ENCODE data around the gene CAMTA1.

The CAMTA1 gene

DNA sequence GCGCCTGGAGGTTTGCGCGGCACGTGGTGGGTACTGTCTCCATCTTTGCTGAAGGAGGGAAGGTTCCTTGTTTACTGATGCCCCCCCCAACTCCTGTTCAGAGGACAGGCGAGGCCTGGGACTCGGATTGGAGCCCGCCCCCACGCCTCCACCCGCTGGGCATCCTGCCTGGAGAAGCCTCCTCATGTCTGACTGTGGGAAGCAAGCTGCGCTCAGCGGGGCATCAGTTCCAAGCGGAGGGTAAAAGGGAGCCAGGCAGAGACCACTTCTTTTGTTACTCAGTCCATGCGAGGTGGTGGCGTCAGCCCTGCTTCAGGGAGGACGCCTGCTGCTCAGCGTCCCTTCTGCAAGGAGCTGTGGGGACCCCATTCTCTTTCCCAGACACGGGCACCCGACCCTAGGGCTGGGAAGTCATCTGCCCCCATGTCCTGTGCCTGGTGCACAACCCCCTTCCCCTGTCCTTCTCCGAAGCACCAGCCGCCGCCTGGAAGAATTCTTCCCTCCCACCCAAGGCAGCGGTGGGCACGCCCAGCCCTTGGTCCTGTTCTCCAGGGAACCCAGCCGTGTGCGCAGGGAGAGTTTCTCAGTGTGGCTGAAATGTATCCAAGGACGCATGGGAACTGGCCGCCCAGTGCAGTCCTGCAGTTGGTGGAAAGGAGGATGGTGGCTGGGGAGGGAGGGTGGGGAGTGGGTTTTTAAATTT is 414.0 kb downstream of the CAMTA1 start:
- Histone ChIP-seq H3K9me3 (ENCODE audit: control insufficient read depth in 5 of 5, low read length in 5 of 5) (no peaks in the 10 kb centered on the region), H3K9ac (ENCODE audit: low read length in 5 of 5) (no peak overlapping the region), H3K4me3 (ENCODE audit: low read depth in 1 of 5, low read length in 5 of 5) (no peak overlapping the region), H3K4me1 (ENCODE audit: control insufficient read depth in 5 of 5, insufficient read depth in 5 of 5, low read length in 5 of 5) (no peaks in the 10 kb centered on the region), H3K27me3 (ENCODE audit: control insufficient read depth in 5 of 5, insufficient read depth in 4 of 5, low read length in 5 of 5) (peaks cover 3 to 12% (median 6%) of the 10 kb centered on the region in 5 donors), H3K27ac (ENCODE audit: low read depth, low read length) (no peak overlapping the region), H3K36me3 (ENCODE audit: control insufficient read depth in 5 of 5, insufficient read depth in 5 of 5, low read length in 5 of 5) (no peaks in the 10 kb centered on the region)

DNA sequence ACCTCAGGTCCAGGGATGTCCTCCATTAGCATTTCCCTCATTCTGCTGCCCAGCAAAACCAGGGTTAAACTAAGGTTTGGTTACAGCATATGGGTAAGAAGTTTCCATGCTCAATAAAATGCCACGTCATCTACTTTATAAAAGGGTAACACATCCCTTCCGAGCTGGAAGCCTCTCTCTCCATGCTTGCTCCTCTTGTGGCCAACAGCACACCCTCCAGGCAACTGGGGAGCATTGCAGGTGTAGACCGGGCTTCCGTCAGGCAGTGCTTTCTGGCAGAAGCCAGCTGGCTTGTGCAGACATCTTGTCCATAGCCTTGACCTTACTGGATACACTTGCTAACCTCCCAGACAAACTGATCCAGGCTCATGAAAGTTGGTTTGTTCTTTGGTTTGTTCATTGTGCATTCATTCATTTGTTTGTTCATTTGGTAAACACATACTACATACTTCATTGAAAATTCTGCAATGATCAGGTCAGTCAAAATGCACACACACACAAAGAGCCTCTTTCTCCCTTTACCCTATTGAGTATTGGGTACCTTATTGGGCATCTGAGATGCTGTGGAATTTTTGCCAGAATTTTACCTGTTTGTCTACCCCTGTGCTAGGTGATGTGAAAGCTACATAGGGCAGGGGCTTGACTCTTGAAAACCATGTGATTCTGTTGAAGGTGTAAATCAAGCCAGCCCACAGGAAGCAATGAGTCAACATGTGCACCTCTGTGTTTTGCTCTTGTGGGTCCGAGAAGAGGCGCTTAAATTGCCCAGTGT is 422.8 kb downstream of the CAMTA1 start:
- Histone ChIP-seq H3K36me3 (ENCODE audit: control insufficient read depth in 5 of 5, insufficient read depth in 5 of 5, low read length in 5 of 5) (no peaks in the 10 kb centered on the region), H3K9me3 (ENCODE audit: control insufficient read depth in 5 of 5, low read length in 5 of 5) (no peaks in the 10 kb centered on the region), H3K9ac (ENCODE audit: low read length in 5 of 5) (no peak overlapping the region), H3K27me3 (ENCODE audit: control insufficient read depth in 5 of 5, insufficient read depth in 4 of 5, low read length in 5 of 5) (peaks cover 5 to 9% (median 6%) of the 10 kb centered on the region in 5 donors), H3K4me1 (ENCODE audit: control insufficient read depth in 5 of 5, insufficient read depth in 5 of 5, low read length in 5 of 5) (no peaks in the 10 kb centered on the region), H3K4me3 (ENCODE audit: low read depth in 1 of 5, low read length in 5 of 5) (no peak overlapping the region), H3K27ac (ENCODE audit: low read depth, low read length) (no peak overlapping the region)

DNA sequence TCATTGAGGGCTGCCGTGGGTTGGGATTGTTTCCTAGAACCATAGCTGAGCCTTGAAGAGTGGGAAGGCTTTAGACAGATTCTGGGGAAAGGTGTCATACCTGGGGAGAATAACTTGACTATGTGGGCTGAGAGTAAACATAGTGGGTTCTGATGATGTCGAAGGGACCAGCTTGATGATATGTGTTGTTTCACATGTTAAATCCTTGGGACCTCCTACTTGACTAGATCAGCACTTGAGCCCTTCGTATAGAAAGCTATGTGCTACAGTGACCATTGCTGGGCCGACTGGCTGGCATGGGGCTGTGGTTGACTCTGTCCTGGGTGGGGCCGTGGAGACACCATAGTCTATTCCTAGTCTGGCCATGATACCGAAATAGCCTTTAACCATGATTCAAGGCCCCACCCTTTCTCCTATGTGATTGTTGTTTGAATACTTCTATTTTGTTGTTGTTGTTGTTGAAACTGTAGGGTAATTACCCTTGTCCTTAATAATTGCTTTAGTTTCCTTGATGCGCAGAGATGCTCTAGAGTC is 423.5 kb downstream of the CAMTA1 start:
- Histone ChIP-seq H3K9me3 (ENCODE audit: control insufficient read depth in 5 of 5, low read length in 5 of 5) (no peaks in the 10 kb centered on the region), H3K27ac (ENCODE audit: low read depth, low read length) (no peak overlapping the region), H3K4me1 (ENCODE audit: control insufficient read depth in 5 of 5, insufficient read depth in 5 of 5, low read length in 5 of 5) (no peaks in the 10 kb centered on the region), H3K9ac (ENCODE audit: low read length in 5 of 5) (no peak overlapping the region), H3K36me3 (ENCODE audit: control insufficient read depth in 5 of 5, insufficient read depth in 5 of 5, low read length in 5 of 5) (no peaks in the 10 kb centered on the region), H3K4me3 (ENCODE audit: low read depth in 1 of 5, low read length in 5 of 5) (no peak overlapping the region), H3K27me3 (ENCODE audit: control insufficient read depth in 5 of 5, insufficient read depth in 4 of 5, low read length in 5 of 5) (peaks cover 5 to 9% (median 6%) of the 10 kb centered on the region in 5 donors)

DNA sequence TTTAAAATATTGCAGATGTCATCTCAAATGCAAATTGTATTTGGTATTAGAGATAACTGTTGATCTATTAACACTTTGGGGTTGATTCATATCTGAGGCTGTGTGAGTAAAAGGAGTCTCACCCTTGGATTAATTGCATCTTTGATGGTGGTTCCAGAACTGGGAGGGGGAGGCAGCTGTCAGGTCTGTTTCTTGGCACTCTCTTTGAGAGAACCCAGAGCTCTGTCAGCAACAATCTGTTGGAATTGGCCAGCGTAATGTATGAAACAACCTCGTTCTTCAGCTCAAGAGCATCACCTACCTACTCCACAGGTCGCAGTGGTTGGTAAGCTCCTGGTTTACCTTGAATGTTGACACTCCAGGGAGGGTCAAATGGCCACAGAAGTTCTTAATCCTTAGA is 424.1 kb downstream of the CAMTA1 start:
- peaks cover 5 to 9% (median 6%) of the 10 kb centered on the region in 5 donors for H3K27me3 ChIP-seq (ENCODE audit: control insufficient read depth in 5 of 5, insufficient read depth in 4 of 5, low read length in 5 of 5)
- H3K4me3 ChIP-seq (ENCODE audit: low read depth in 1 of 5, low read length in 5 of 5): no peak overlapping the region
- H3K36me3 ChIP-seq (ENCODE audit: control insufficient read depth in 5 of 5, insufficient read depth in 5 of 5, low read length in 5 of 5): no peaks in the 10 kb centered on the region
- no peaks in the 10 kb centered on the region for H3K9me3 ChIP-seq (ENCODE audit: control insufficient read depth in 5 of 5, low read length in 5 of 5)
- H3K9ac ChIP-seq (ENCODE audit: low read length in 5 of 5): no peak overlapping the region
- no peaks in the 10 kb centered on the region for H3K4me1 ChIP-seq (ENCODE audit: control insufficient read depth in 5 of 5, insufficient read depth in 5 of 5, low read length in 5 of 5)
- H3K27ac ChIP-seq (ENCODE audit: low read depth, low read length): no peak overlapping the region

DNA sequence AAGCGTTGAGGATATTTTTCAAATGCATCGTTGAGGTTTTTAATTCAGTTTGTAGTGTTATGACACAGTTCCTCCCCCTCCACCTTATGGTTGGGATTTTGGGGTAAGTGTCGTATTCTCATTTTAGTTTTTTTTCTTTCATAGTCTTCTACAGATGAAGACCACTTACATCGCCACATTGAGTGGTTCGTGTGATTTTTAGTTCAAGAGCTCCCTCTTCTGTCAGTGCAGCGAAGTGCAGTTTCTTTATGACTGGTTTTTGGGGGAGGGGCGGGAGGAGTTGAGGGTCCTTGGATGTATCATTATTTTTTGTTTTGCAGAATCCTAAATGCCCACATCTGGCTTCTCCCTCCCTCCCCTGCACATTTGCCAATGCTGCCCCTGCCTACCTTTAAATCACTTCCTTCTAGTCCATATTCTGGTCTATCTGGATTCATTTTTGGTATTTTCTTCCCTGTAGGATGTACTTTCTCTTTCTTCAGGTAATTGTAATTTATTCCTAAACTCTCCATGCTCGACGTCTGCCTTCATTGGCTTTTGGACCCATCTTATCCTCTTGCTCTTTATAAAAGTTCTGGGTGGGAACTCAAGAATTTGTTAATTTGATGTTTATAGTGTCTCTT is 433.1 kb downstream of the CAMTA1 start:
- Histone ChIP-seq H3K27ac (ENCODE audit: low read depth, low read length) (no peak overlapping the region), H3K9me3 (ENCODE audit: control insufficient read depth in 5 of 5, low read length in 5 of 5) (peaks cover 0 to 6% (median 4%) of the 10 kb centered on the region in 5 donors), H3K36me3 (ENCODE audit: control insufficient read depth in 5 of 5, insufficient read depth in 5 of 5, low read length in 5 of 5) (no peaks in the 10 kb centered on the region), H3K9ac (ENCODE audit: low read length in 5 of 5) (no peak overlapping the region), H3K27me3 (ENCODE audit: control insufficient read depth in 5 of 5, insufficient read depth in 4 of 5, low read length in 5 of 5) (no peaks in the 10 kb centered on the region), H3K4me1 (ENCODE audit: control insufficient read depth in 5 of 5, insufficient read depth in 5 of 5, low read length in 5 of 5) (no peaks in the 10 kb centered on the region), H3K4me3 (ENCODE audit: low read depth in 1 of 5, low read length in 5 of 5) (no peak overlapping the region)

DNA sequence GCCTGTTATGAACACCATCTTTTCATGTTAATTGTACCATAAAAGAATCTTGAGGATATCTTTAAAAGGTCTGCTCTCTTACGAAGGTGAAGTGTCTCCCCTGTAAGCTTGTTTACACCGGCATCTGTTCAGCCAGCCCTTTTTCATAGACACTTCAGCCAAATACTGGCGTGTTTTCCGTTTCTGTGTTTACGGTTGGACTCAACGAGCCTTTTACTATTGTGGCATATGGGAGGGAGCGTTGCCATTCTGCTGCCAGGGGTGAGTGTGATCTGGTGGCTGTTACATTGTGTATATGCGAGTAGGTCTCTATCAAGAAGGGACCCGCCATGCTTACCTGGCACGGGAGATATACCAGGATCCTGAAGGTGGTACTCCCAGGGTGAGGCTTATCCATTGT is 433.8 kb downstream of the CAMTA1 start:
- Histone ChIP-seq H3K4me3 (ENCODE audit: low read depth in 1 of 5, low read length in 5 of 5) (no peak overlapping the region), H3K36me3 (ENCODE audit: control insufficient read depth in 5 of 5, insufficient read depth in 5 of 5, low read length in 5 of 5) (no peaks in the 10 kb centered on the region), H3K9ac (ENCODE audit: low read length in 5 of 5) (no peak overlapping the region), H3K9me3 (ENCODE audit: control insufficient read depth in 5 of 5, low read length in 5 of 5) (peaks cover 0 to 6% (median 4%) of the 10 kb centered on the region in 5 donors), H3K4me1 (ENCODE audit: control insufficient read depth in 5 of 5, insufficient read depth in 5 of 5, low read length in 5 of 5) (no peaks in the 10 kb centered on the region), H3K27me3 (ENCODE audit: control insufficient read depth in 5 of 5, insufficient read depth in 4 of 5, low read length in 5 of 5) (no peaks in the 10 kb centered on the region), H3K27ac (ENCODE audit: low read depth, low read length) (no peak overlapping the region)

DNA sequence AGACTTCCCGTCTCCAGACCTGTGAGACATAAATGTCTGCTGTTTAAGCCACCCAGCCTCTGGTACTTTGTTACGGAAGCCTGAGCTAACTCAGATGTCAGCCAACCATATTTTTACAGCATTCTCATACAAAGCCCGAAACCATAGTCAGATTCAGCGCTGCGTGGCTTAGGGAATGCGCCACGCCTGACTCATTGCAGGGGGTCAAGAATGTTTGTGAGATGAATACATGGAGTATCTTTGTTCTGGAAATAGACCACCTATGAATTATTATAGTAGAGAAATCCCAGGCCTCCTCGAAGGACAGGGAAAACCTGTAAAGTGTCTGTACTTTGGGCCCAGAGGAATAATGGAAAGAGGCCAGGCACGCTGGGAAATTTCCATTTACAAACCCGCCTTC is 434.8 kb downstream of the CAMTA1 start:
- H3K4me3 ChIP-seq (ENCODE audit: low read depth in 1 of 5, low read length in 5 of 5): no peak overlapping the region
- H3K36me3 ChIP-seq (ENCODE audit: control insufficient read depth in 5 of 5, insufficient read depth in 5 of 5, low read length in 5 of 5): no peaks in the 10 kb centered on the region
- H3K9ac ChIP-seq (ENCODE audit: low read length in 5 of 5): no peak overlapping the region
- H3K9me3 ChIP-seq (ENCODE audit: control insufficient read depth in 5 of 5, low read length in 5 of 5): peaks cover 0 to 6% (median 4%) of the 10 kb centered on the region in 5 donors
- no peaks in the 10 kb centered on the region for H3K27me3 ChIP-seq (ENCODE audit: control insufficient read depth in 5 of 5, insufficient read depth in 4 of 5, low read length in 5 of 5)
- H3K4me1 ChIP-seq (ENCODE audit: control insufficient read depth in 5 of 5, insufficient read depth in 5 of 5, low read length in 5 of 5): no peaks in the 10 kb centered on the region
- H3K27ac ChIP-seq (ENCODE audit: low read depth, low read length): no peak overlapping the region

DNA sequence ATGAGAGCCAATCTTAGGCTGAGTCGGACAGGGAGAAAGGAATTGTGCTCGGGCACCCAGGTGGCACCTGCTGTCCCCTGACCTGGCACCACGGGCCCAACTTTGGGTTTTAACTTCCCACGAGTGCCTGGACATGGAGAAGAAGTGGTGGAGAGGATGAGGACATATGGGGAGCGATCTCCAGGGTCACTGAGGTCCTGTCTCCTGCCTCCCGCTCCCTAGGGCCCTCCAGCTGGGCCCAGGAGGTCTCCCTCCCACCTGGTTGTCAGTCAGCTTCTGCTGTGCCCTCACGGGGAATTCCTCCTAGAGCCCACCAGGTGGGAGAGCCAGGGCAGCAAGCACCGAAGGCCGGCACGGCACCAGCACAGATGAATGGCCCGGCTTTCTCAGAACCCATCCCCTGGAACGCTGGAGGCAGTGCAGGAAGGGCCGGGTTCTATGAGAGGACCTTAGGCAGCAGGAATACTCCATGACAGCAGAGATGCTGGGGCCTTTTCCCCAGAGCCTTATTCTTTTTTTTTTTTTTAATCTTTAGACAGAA is 435.5 kb downstream of the CAMTA1 start:
- Histone ChIP-seq H3K27me3 (ENCODE audit: control insufficient read depth in 5 of 5, insufficient read depth in 4 of 5, low read length in 5 of 5) (no peaks in the 10 kb centered on the region), H3K36me3 (ENCODE audit: control insufficient read depth in 5 of 5, insufficient read depth in 5 of 5, low read length in 5 of 5) (no peaks in the 10 kb centered on the region), H3K4me3 (ENCODE audit: low read depth in 1 of 5, low read length in 5 of 5) (no peak overlapping the region), H3K9me3 (ENCODE audit: control insufficient read depth in 5 of 5, low read length in 5 of 5) (peaks cover 0 to 6% (median 4%) of the 10 kb centered on the region in 5 donors), H3K9ac (ENCODE audit: low read length in 5 of 5) (no peak overlapping the region), H3K4me1 (ENCODE audit: control insufficient read depth in 5 of 5, insufficient read depth in 5 of 5, low read length in 5 of 5) (no peaks in the 10 kb centered on the region), H3K27ac (ENCODE audit: low read depth, low read length) (no peak overlapping the region)

DNA sequence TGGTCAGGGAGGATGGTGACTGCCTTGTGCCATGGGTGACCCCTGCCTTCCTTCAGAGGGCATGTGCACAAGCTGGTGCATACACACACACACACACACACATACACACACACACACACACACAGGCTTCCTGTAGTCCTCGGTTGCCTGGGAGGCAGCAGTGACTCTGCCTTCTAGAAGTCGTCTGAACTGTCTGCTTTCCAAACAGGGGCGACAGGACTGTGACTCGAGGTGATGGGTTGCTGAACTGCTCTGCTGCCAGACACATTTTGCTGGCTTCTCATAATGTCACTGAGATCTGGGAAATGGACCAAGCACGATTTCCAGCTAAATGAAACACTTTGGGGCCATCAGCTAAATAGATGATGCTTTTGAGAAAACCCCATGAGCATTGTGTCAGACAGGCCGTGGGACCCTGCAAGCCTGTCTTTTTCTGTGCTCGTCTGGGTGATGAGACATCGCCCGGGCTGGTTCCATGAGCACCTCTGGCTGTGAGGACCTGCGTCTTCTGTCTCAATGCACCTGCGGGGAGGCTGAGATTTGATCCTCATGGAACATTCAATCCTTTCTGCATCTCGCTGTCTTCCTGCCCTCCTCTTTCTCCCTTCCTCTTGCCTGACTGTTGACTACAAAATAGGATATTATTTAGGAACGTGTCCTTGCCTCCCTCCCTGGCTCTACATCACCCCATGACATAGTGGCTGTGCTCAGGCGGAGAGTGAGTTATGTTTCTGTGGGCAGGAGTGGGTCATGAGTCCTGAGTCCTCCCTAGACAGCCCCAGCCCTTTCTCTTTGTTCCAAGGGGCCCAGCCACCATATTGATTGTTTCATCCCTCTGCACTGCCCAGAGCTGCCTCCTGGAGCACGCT is 436.8 kb downstream of the CAMTA1 start:
- Histone ChIP-seq H3K36me3 (ENCODE audit: control insufficient read depth in 5 of 5, insufficient read depth in 5 of 5, low read length in 5 of 5) (no peaks in the 10 kb centered on the region), H3K4me3 (ENCODE audit: low read depth in 1 of 5, low read length in 5 of 5) (no peak overlapping the region), H3K27ac (ENCODE audit: low read depth, low read length) (no peak overlapping the region), H3K27me3 (ENCODE audit: control insufficient read depth in 5 of 5, insufficient read depth in 4 of 5, low read length in 5 of 5) (peaks cover 0 to 3% (median 0%) of the 10 kb centered on the region in 5 donors), H3K9me3 (ENCODE audit: control insufficient read depth in 5 of 5, low read length in 5 of 5) (peaks cover 0 to 6% (median 4%) of the 10 kb centered on the region in 5 donors), H3K4me1 (ENCODE audit: control insufficient read depth in 5 of 5, insufficient read depth in 5 of 5, low read length in 5 of 5) (no peaks in the 10 kb centered on the region), H3K9ac (ENCODE audit: low read length in 5 of 5) (no peak overlapping the region)

Measured in subcutaneous abdominal adipose tissue (tissue), 5 donors.